Glutamatergic neuron (in vitro differentiated cells): Measurements from ENCODE around the gene TULP3. TPM values are rescaled to one million over a fixed set of nuclear protein-coding genes. Genes with fewer than 3 reads are reported as not detected.

Experiments used
- DNase-seq: peaks from one replicate; pipeline ENCODE4 v3.0.0; 2022
- H3K27ac Mint-ChIP-seq: one replicate; pipeline ENCODE4 v1.8.0; 2020; ENCODE audit warnings: mild to moderate bottlenecking, mixed read lengths, inconsistent platforms; ENCODE audit not compliant: unreplicated experiment
- H3K27me3 Mint-ChIP-seq: one replicate; pipeline ENCODE4 v1.8.0; 2020; ENCODE audit warnings: mild to moderate bottlenecking, moderate library complexity, mixed read lengths, inconsistent platforms; ENCODE audit not compliant: unreplicated experiment
- H3K36me3 Mint-ChIP-seq: one replicate; pipeline ENCODE4 v1.8.0; 2020; ENCODE audit warnings: mild to moderate bottlenecking, mixed read lengths, inconsistent platforms; ENCODE audit not compliant: unreplicated experiment
- H3K4me1 Mint-ChIP-seq: one replicate; pipeline ENCODE4 v1.8.0; 2020; ENCODE audit warnings: mild to moderate bottlenecking, low read depth, mixed read lengths, inconsistent platforms; ENCODE audit not compliant: unreplicated experiment
- H3K4me3 Mint-ChIP-seq: one replicate; pipeline ENCODE4 v1.8.0; 2020; ENCODE audit warnings: mild to moderate bottlenecking, mixed read lengths, inconsistent platforms; ENCODE audit not compliant: unreplicated experiment
- H3K9me3 Mint-ChIP-seq: one replicate; pipeline ENCODE4 v1.8.0; 2020; ENCODE audit warnings: mild to moderate bottlenecking, moderate library complexity, mixed read lengths, inconsistent platforms; ENCODE audit not compliant: unreplicated experiment
- CTCF ChIP-seq: fragments of 200-600 bp; sonication (generic); IDR thresholded peaks from one replicate; pipeline ENCODE4 v1.5.0; 2021; ENCODE audit not compliant: partially characterized antibody, unreplicated experiment
- total RNA-seq: library from RNA; stranded (reverse); fragmentation: NEBNext Ultra II Directional; extraction: Animal tissue kit (Norgen Biotek cat#: 25700); gene quantifications from one replicate; pipeline ENCODE4 v1.2.1, GENCODE V29; 2021; ENCODE audit not compliant: unreplicated experiment

Gene TULP3
- total RNA-seq, 1 donor from 2014 or later: 12.5 TPM

GRCh38 chr12:2886768-2887450, 3.8 kb upstream of the TULP3 start:
- no peak for DNase-seq
- Mint-ChIP-seq H3K4me1 (peaks cover 5% of the 10 kb centered on the region), H3K9me3 (peaks cover 5% of the 10 kb centered on the region), H3K27me3 (peaks cover 8% of the 10 kb centered on the region), H3K27ac (no peak overlapping the region), H3K36me3 (no peaks in the 10 kb centered on the region), H3K4me3 (no peak overlapping the region)
- no peak for TF ChIP-seq CTCF

- peak overlapping the region; percentile 91 for H3K27ac Mint-ChIP-seq
- peaks cover 5% of the 10 kb centered on the region for H3K9me3 Mint-ChIP-seq
- H3K36me3 Mint-ChIP-seq: no peaks in the 10 kb centered on the region
- no peak for TF ChIP-seq CTCF
- peak overlapping the region; percentile 89 for H3K4me3 Mint-ChIP-seq
- peaks cover 7% of the 10 kb centered on the region for H3K4me1 Mint-ChIP-seq
- peaks cover 6% of the 10 kb centered on the region for H3K27me3 Mint-ChIP-seq
- DNase-seq: no peak
These were observed 697 bp upstream of the TULP3 start for GRCh38 chr12:2890001-2890387.

GRCh38 chr12:2891240-2892053, 756 bp downstream of the TULP3 start:
- DNase-seq: peak; percentile 46
- Mint-ChIP-seq H3K4me1 (peaks cover 9% of the 10 kb centered on the region), H3K36me3 (no peaks in the 10 kb centered on the region), H3K27me3 (peaks cover 6% of the 10 kb centered on the region), H3K4me3 (peak overlapping the region; percentile 89), H3K9me3 (peaks cover 5% of the 10 kb centered on the region), H3K27ac (no peak overlapping the region)
- no peak for TF ChIP-seq CTCF

GRCh38 chr12:2892246-2892645, 1.6 kb downstream of the TULP3 start:
- peaks cover 9% of the 10 kb centered on the region for H3K4me1 Mint-ChIP-seq

More at GRCh38 chr12:2892246-2892645, 1.6 kb downstream of the TULP3 start:
- Mint-ChIP-seq H3K27me3 (peaks cover 6% of the 10 kb centered on the region), H3K36me3 (no peaks in the 10 kb centered on the region), H3K27ac (no peak overlapping the region), H3K4me3 (peak overlapping the region; percentile 89), H3K9me3 (peaks cover 5% of the 10 kb centered on the region)
- DNase-seq: no peak
- no peak for TF ChIP-seq CTCF
